Keratinocyte (primary cell): ENCODE results near the gene FILIP1. TPM values are rescaled to one million over a fixed set of nuclear protein-coding genes. Genes with fewer than 3 reads are reported as not detected.

Source experiments
- DNase-seq: peaks from one replicate; pipeline ENCODE4 v3.0.0-alpha.2; 2011; ENCODE audit warnings: low read depth, missing footprints, low spot score
- FAIRE-seq: peaks from 2 replicates; lab custom pipeline; 2011; peaks lifted over from hg19 to GRCh38; lab: Jason Lieb, UNC
- H2AFZ ChIP-seq: 2 replicates; pipeline ENCODE4 v1.6.0; 2012; ENCODE audit warnings: low read length, control low read depth, inconsistent platforms; ENCODE audit not compliant: control insufficient read depth
- H3K27ac ChIP-seq: 2 replicates; pipeline ENCODE4 v1.5.1; 2011; ENCODE audit warnings: low read length; ENCODE audit not compliant: control insufficient read depth, insufficient read depth
- H3K27me3 ChIP-seq: 3 replicates; pipeline ENCODE4 v1.6.0; 2011; ENCODE audit warnings: low read length; ENCODE audit not compliant: control insufficient read depth, insufficient read depth; ENCODE audit errors: extremely low read depth
- H3K36me3 ChIP-seq, 2 experiments: 2 replicates in 1 of 2; 3 replicates in 1 of 2; pipeline ENCODE4 v1.5.1; 2011; ENCODE audit warnings: low read length in 2 of 2, mild to moderate bottlenecking in 1 of 2; ENCODE audit not compliant: control insufficient read depth in 2 of 2, insufficient read depth in 2 of 2; ENCODE audit errors: extremely low read depth in 1 of 2
- H3K4me1 ChIP-seq: 3 replicates; pipeline ENCODE4 v1.5.1; 2011; ENCODE audit warnings: low read length; ENCODE audit not compliant: control insufficient read depth, insufficient read depth; ENCODE audit errors: extremely low read depth
- H3K4me2 ChIP-seq: 3 replicates; pipeline ENCODE4 v1.6.0; 2011; ENCODE audit warnings: low read depth, low read length; ENCODE audit not compliant: control insufficient read depth, insufficient read depth; ENCODE audit errors: extremely low read depth
- H3K4me3 ChIP-seq, 3 experiments: fragments of 200-600 bp in 1 of 3; sonication (generic) in 1 of 3; 2 replicates in 2 of 3; 3 replicates in 1 of 3; pipeline ENCODE4 v1.5.1; 2011 to 2016; ENCODE audit warnings: low read length in 3 of 3, mild to moderate bottlenecking in 3 of 3, control low read depth in 2 of 3, inconsistent platforms in 1 of 3, low read depth in 1 of 3, mixed read lengths in 1 of 3, mixed run types in 1 of 3, moderate library complexity in 1 of 3; ENCODE audit not compliant: control insufficient read depth in 2 of 3, insufficient read depth in 2 of 3; ENCODE audit errors: extremely low read depth in 1 of 3
- H3K79me2 ChIP-seq: 2 replicates; pipeline ENCODE4 v1.6.0; 2012; ENCODE audit warnings: low read length; ENCODE audit not compliant: control insufficient read depth, insufficient read depth
- H3K9ac ChIP-seq: 3 replicates; pipeline ENCODE4 v1.6.0; 2011; ENCODE audit warnings: low read length; ENCODE audit not compliant: control insufficient read depth, insufficient read depth; ENCODE audit errors: extremely low read depth
- H3K9me1 ChIP-seq: 3 replicates; pipeline ENCODE4 v1.6.0; 2011; ENCODE audit warnings: low read length; ENCODE audit not compliant: control insufficient read depth, insufficient read depth; ENCODE audit errors: extremely low read depth
- H3K9me3 ChIP-seq: 2 replicates; pipeline ENCODE4 v1.5.1; 2012; ENCODE audit warnings: low read depth, low read length; ENCODE audit not compliant: control insufficient read depth
- H4K20me1 ChIP-seq: 3 replicates; pipeline ENCODE4 v1.6.0; 2011; ENCODE audit warnings: low read length; ENCODE audit not compliant: control insufficient read depth, insufficient read depth; ENCODE audit errors: extremely low read depth
- CTCF ChIP-seq, 3 experiments: IDR thresholded peaks in 1 of 3; conservative IDR thresholded peaks in 1 of 3; optimal IDR thresholded peaks in 1 of 3; 2 replicates in 2 of 3; 3 replicates in 1 of 3; pipeline versions ENCODE3 to v1.5.1; 2011; ENCODE audit warnings: low read length in 3 of 3, mild to moderate bottlenecking in 3 of 3, moderate library complexity in 2 of 3, control low read depth in 1 of 3, inconsistent platforms in 1 of 3; ENCODE audit not compliant: insufficient read depth in 2 of 3; ENCODE audit errors: extremely low read depth in 1 of 3
- EZH2 ChIP-seq: IDR thresholded peaks from one replicate; pipeline ENCODE4 v1.6.1; 2012; ENCODE audit warnings: inconsistent platforms, mild to moderate bottlenecking, low read length, moderate library complexity
- dilution Hi-C: fragments of 300-500 bp; cut with MboI; formaldehyde crosslinking; loops from one replicate; pipeline ENCODE4 v1.7.0; 2020; ENCODE audit warnings: low sequenced_read_pairs; ENCODE audit not compliant: extremely low pct_ligation_motif_present
- polyA plus RNA-seq, 5 experiments: library from polyadenylated mRNA; depleted of rRNA in 3 of 5; stranded (reverse) in 3 of 5; stranded (forward) in 1 of 5; unstranded in 1 of 5; fragments of >200 nt; gene quantifications; 1 replicate in 1 of 5; 2 replicates in 3 of 5; 3 replicates in 1 of 5; pipeline versions ENCODE4 v1.2.1 to v1.2.3, GENCODE V29; 2011 to 2012; ENCODE audit warnings: missing spikeins in 2 of 5, low read depth in 1 of 5, low replicate concordance in 1 of 5

FILIP1 gene
- polyA plus RNA-seq, 1 donor (not counting 4 experiments of a cell fraction or from before 2014, with no cell fraction given): 0.01 TPM

- Histone ChIP-seq H3K4me1 (no peaks in the 10 kb centered on the region), H3K9ac (no peak overlapping the region), H3K36me3 (no peaks in the 10 kb centered on the region), H3K27me3 (peaks cover 12% of the 10 kb centered on the region), H3K79me2 (no peaks in the 10 kb centered on the region), H3K9me3 (no peaks in the 10 kb centered on the region), H3K9me1 (no peaks in the 10 kb centered on the region), H3K4me3 (no peak overlapping the region), H3K27ac (no peak overlapping the region), H3K4me2 (no peak overlapping the region), H4K20me1 (no peaks in the 10 kb centered on the region), H2AFZ (no peak overlapping the region)
- DNase-seq (no peak), FAIRE-seq (no peak)
- dilution Hi-C loops: no loop called here
- TF ChIP-seq EZH2 (no peak), CTCF (optimal IDR thresholded peaks at IDR 0.05 in 1 of 3, IDR thresholded peaks at IDR 0.05 in 1 of 3, conservative IDR thresholded peaks at IDR 0.05 in 1 of 3; ENCODE audit: extremely low read depth in 1 of 3, insufficient read depth in 2 of 3, low read length in 3 of 3) (no peak)
Observed at GRCh38 chr6:75334266-75335040, 159.1 kb downstream of the FILIP1 start.

- H3K9me1 ChIP-seq: no peaks in the 10 kb centered on the region
- peaks cover 12% of the 10 kb centered on the region for H3K27me3 ChIP-seq
- FAIRE-seq: no peak
- no peaks in the 10 kb centered on the region for H4K20me1 ChIP-seq
- no peaks in the 10 kb centered on the region for H3K4me1 ChIP-seq
- no peaks in the 10 kb centered on the region for H3K9me3 ChIP-seq
- H3K36me3 ChIP-seq: no peaks in the 10 kb centered on the region
- no peak overlapping the region for H3K4me2 ChIP-seq
- no peak overlapping the region for H3K27ac ChIP-seq
- no peak overlapping the region for H3K9ac ChIP-seq
- DNase-seq: no peak
- no peaks in the 10 kb centered on the region for H3K79me2 ChIP-seq
- H2AFZ ChIP-seq: no peak overlapping the region
- H3K4me3 ChIP-seq: no peak overlapping the region
- dilution Hi-C loops: no loop called here
- TF ChIP-seq EZH2 (no peak), CTCF (optimal IDR thresholded peaks at IDR 0.05 in 1 of 3, IDR thresholded peaks at IDR 0.05 in 1 of 3, conservative IDR thresholded peaks at IDR 0.05 in 1 of 3; ENCODE audit: extremely low read depth in 1 of 3, insufficient read depth in 2 of 3, low read length in 3 of 3) (no peak)
Observed at GRCh38 chr6:75333676-75334200, 159.9 kb downstream of the FILIP1 start.
